Activated CD4-positive, alpha-beta T cell treated with anti-CD3 and anti-CD28 coated beads for 36 hours (primary cell): ENCODE data around the gene ZNF554. TPM values are rescaled to one million over a fixed set of nuclear protein-coding genes. Genes with fewer than 3 reads are reported as not detected.

Experiments
- ATAC-seq: fragments of 200-7000 bp; cut with Tn5 transposase; one replicate; pipeline ENCODE4 v1.10.0; 2021; ENCODE audit warnings: mild to moderate bottlenecking, moderate library complexity
- CTCF ChIA-PET: fragments of 350-600 bp; sonication (Branson Sonifier 250); formaldehyde crosslinking; loops from one replicate; lab custom pipeline; 2021; ENCODE audit warnings: antibody characterized with exemption; lab: Charles Lee
- POLR2A ChIA-PET: fragments of 350-600 bp; sonication (Branson Sonifier 250); formaldehyde crosslinking; loops from one replicate; lab custom pipeline; 2021; ENCODE audit warnings: antibody characterized with exemption, inconsistent platforms; lab: Charles Lee
- DNase-seq: peaks from one replicate; pipeline ENCODE4 v3.0.0-alpha.2; 2020
- H3K27ac Mint-ChIP-seq: one replicate; pipeline ENCODE4 v1.8.0; 2021; ENCODE audit warnings: mixed read lengths
- H3K27me3 Mint-ChIP-seq: one replicate; pipeline ENCODE4 v1.8.0; 2021; ENCODE audit warnings: mixed read lengths
- H3K36me3 Mint-ChIP-seq: one replicate; pipeline ENCODE4 v1.8.0; 2021; ENCODE audit warnings: low read depth, mixed read lengths
- H3K4me1 Mint-ChIP-seq: one replicate; pipeline ENCODE4 v1.8.0; 2021; ENCODE audit warnings: mixed read lengths
- H3K4me3 Mint-ChIP-seq: one replicate; pipeline ENCODE4 v1.8.0; 2021; ENCODE audit warnings: mild to moderate bottlenecking, moderate library complexity, mixed read lengths
- H3K9me3 Mint-ChIP-seq: one replicate; pipeline ENCODE4 v1.8.0; 2021; ENCODE audit warnings: low read depth, mixed read lengths
- intact Hi-C, 2 experiments: fragments of 100-400 bp; cut with DNase I in 1 of 2; cut with micrococcal nuclease in 1 of 2; formaldehyde crosslinking; loops; one replicate each; pipeline versions ENCODE4 v1.14.2 to v1.15.1; 2022 to 2024; cut with DNase I, micrococcal nuclease
- total RNA-seq, 2 experiments: library from RNA; stranded (reverse); gene quantifications; one replicate each; pipeline ENCODE4 v1.2.3, GENCODE V29; 2021

Gene ZNF554
- total RNA-seq, 2 experiments from 2014 or later: 1.9 to 2.3 TPM

DNA sequence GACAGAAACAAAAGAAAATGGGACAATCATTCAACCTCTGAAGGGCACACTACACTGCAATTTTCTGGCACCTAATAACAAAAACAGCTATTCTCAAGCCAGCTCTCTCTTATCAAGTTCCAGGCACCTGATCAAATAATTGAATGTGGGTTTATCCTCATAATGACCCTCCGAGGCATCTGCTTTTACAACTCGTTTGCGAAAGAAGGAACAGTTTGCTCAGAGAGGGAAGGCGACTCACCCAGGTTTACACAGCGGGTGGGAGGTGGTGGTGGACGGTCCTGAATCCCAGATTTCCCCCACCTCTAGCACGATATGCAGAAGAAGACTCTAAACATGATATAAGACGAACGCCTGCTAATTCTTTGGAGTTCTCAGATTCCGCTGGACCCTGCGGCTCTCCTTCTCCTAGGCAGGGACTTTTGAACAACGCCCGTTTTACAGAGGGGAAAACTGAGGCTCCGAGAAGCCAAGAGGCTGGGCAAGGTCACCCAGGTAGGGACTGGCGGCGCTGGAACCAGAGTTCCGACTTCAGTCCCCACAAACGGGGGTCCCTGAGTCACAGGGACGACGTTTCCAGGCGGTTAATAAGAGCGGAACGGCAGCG, 37.2 kb upstream of the ZNF554 start:
- intact Hi-C loops: loop anchor here (2.0 to 10.0 kb wide), 3 partner anchors 35 to 618 kb away; partner anchors contain the start of genes DOT1L (in 1 of the 2) and ZNF554 (in 1 of the 2)

DNA sequence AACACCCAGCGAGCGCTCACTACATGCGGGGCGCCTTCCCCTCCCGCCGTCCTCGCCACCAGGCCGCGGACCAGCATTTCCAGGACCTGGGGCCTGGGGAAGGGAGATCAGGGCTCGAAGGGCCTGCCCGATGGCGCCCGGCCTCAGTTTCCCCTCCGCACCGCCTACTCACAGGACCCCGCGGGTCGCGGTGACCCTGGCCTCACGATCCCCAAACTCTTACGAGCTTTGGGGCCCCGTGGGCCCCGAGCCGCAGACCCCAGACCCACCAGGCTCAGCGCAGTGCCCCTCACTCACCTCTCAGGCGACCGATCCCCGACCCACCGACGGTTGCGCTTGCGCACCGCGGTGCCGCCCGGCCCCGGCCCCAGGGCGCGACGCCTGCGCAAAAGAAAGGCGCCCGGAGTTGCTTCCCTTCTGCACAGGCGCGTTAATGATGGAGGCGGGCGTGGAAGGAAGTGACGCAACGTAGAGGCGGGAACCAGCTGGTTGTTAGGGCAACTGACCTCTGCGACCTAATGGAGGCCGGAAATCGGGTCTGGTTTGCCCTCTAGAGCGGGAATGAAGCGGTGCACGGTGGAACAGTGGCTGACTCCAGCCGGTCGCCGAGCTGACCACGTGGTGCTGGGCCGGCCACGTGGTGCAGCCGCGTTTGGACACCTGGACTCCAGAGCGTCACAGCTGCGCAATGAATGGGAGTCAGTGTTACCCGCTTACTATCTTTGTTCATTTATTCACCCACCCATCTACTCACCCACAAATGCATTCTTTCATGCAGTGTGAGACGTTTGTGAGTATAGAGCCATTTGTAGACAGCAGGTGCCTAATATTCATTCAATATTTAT, 36.5 kb upstream of the ZNF554 start, which contains the start of gene SGTA:
SGTA (minus strand) TSS at position 338 of the 845 bp plus-strand sequence. CDS start 14,205 bp downstream, outside the sequence.
- Mint-ChIP-seq H3K4me3 (peak within 1 kb of the TSS; percentile 91), H3K9me3 (no peaks in the 10 kb centered on the region), H3K27me3 (no peaks in the 10 kb centered on the region), H3K4me1 (peaks cover 58% of the 10 kb centered on the region), H3K27ac (peak within 1 kb of the TSS; percentile 98), H3K36me3 (peaks cover 17% of the 10 kb centered on the region)
- ChIA-PET CTCF (interaction anchor here (0.6 to 1.1 kb wide), 2 partner anchors 135 to 1111 kb away, joined by 3 to 4 read pairs; no protein-coding TSS in a partner anchor), POLR2A (interaction anchor here (0.6 kb wide), 1 partner anchor 721 kb away, joined by 3 read pairs; no protein-coding TSS in a partner anchor)
- intact Hi-C loops: loop anchor here (1.0 to 10.0 kb wide), 11 partner anchors 34 to 723 kb away; partner anchors contain the start of genes DOT1L (in 1 of the 2), FZR1 (in 1 of the 2), IZUMO4 (in 1 of the 2) and LMNB2 (in 1 of the 2)
- ATAC-seq (peak; percentile 84), DNase-seq (peak; percentile 98)

More for the DNA sequence above, 37.2 kb upstream of the ZNF554 start:
- H3K9me3 Mint-ChIP-seq: no peaks in the 10 kb centered on the region
- ChIA-PET POLR2A (interaction anchor here (0.6 kb wide), 1 partner anchor 722 kb away, joined by 3 read pairs; no protein-coding TSS in a partner anchor), CTCF (interaction anchor here (0.5 to 1.1 kb wide), 4 partner anchors 42 to 721 kb away, joined by 3 to 4 read pairs (median 4); partner anchors contain the start of gene ZNF555)
- peaks cover 54% of the 10 kb centered on the region for H3K4me1 Mint-ChIP-seq
- no peak for DNase-seq
- peak overlapping the region; percentile 86 for H3K27ac Mint-ChIP-seq
- H3K27me3 Mint-ChIP-seq: no peaks in the 10 kb centered on the region
- H3K36me3 Mint-ChIP-seq: peaks cover 13% of the 10 kb centered on the region
- H3K4me3 Mint-ChIP-seq: peak overlapping the region; percentile 91
- ATAC-seq: no peak

DNA sequence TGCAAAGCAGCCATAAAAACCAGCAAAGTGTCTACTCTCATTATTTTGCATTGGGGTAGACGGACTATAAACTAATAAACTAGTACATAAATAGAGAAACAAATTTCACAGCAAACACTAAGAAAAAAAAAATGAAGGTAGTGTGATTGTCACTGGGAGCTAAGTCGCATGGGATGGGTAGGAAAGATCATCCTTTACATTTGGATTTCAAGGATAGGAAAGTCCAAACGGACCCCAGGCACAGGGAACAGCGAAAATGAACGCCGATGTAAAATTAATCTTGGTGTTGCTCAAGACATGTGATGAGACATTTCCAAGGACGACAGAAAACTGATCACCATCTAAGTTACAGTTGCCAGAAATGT, 35.9 kb upstream of the ZNF554 start:
- no peak for DNase-seq
- ATAC-seq: no peak
- H3K4me1 Mint-ChIP-seq: peaks cover 59% of the 10 kb centered on the region
- intact Hi-C loops: loop anchor here (1.0 to 10.0 kb wide), 13 partner anchors 34 to 841 kb away; partner anchors contain the start of genes DOHH (in 1 of the 2), DOT1L (in 1 of the 2), FZR1 (in 1 of the 2) and IZUMO4 (in 1 of the 2)
- CTCF ChIA-PET: interaction anchor here (0.6 to 1.1 kb wide), 2 partner anchors 136 to 1111 kb away, joined by 3 to 4 read pairs; no protein-coding TSS in a partner anchor
- POLR2A ChIA-PET: no interaction called here
- no peaks in the 10 kb centered on the region for H3K27me3 Mint-ChIP-seq
- peak overlapping the region; percentile 91 for H3K4me3 Mint-ChIP-seq
- H3K27ac Mint-ChIP-seq: peak overlapping the region; percentile 98
- H3K36me3 Mint-ChIP-seq: peaks cover 18% of the 10 kb centered on the region
- H3K9me3 Mint-ChIP-seq: no peaks in the 10 kb centered on the region

DNA sequence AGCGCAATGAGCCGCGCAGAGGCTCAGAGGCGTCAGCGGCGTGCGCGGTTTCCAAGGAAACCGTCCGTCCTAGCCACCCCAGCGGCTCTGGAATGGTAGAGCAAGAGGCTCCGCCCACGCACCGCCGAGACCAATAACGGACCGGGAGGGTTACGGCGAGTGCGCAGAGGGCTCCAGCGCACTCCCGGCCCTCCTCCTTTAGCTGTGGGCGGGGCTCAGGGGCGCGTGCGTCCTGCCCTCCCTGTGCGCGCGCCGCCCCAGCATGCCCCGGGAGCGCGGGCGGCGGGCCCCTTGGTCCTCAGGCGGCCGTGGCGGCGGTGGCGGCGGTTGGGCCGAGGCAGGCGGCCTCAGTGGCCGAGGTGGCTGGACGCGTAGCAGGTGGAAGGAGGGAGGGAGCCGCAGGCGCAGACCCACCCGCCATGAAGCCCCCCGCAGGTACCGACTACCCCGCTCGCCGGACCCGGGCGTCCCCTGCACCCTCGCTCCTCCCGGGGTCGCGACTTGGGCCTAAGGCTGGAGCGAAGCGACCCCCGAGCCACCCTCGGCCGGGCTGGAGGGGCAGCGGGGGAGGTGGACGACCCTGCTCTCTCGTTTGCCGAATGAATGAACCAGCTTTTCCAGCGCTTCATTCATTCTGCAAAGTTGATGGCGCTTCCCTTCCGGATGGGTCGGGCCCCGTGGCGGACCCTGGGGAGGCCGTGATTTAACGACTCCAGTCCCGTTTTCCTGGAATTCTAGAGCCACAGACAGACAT, 34.2 kb upstream of the ZNF554 start, which contains the start of gene THOP1:
THOP1 (plus strand) TSS at position 260 of the 754 bp plus-strand sequence; CDS start at position 420, 160 bp downstream.
- H3K4me3 Mint-ChIP-seq: peak within 1 kb of the TSS; percentile 92
- peak within 1 kb of the TSS; percentile 86 for H3K27ac Mint-ChIP-seq

DNA sequence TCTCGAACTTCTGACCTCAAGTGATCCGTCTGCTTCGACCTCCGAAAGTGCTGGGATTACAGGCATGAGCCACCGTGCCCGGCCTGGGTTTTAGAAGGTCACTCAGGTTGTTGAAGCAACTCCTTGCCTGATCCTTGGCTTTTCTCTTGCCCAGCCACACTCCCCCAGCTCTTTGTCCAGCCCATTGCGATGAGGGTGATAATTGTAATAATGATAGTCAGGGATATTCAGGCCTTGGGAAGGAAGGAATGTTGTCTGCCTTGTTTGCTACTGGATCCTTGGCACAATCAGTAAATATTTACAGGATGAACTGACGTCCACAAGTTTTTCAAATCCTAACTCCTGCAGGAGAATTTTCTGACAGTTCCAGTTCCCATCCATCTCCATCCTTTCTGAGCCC, 32.6 kb upstream of the ZNF554 start:
- Mint-ChIP-seq H3K27me3 (no peaks in the 10 kb centered on the region), H3K9me3 (no peaks in the 10 kb centered on the region), H3K4me3 (peak overlapping the region; percentile 92), H3K4me1 (peaks cover 49% of the 10 kb centered on the region), H3K27ac (no peak overlapping the region), H3K36me3 (peaks cover 33% of the 10 kb centered on the region)
- intact Hi-C loops: loop anchor here in 1 of 2 experiments (10.0 kb wide), 1 partner anchor 622 kb away; the partner anchor contains the start of gene DOT1L
- ATAC-seq: no peak
- CTCF ChIA-PET: no interaction called here
- POLR2A ChIA-PET: no interaction called here
- no peak for DNase-seq

More for the DNA sequence above, 34.2 kb upstream of the ZNF554 start, which contains the start of gene THOP1:
- no peaks in the 10 kb centered on the region for H3K9me3 Mint-ChIP-seq
- intact Hi-C loops: loop anchor here in 1 of 2 experiments (1.0 to 10.0 kb wide), 13 partner anchors 34 to 843 kb away; partner anchors contain the start of genes DOHH, DOT1L, GNA11 and GNG7
- DNase-seq: peak; percentile 100
- H3K27me3 Mint-ChIP-seq: no peaks in the 10 kb centered on the region
- CTCF ChIA-PET: interaction anchor here (0.6 to 1.0 kb wide), 3 partner anchors 29 to 102 kb away, joined by 3 to 5 read pairs (median 4); partner anchors contain the start of gene ZNF554
- POLR2A ChIA-PET: interaction anchor here (0.6 kb wide), 1 partner anchor 310 kb away, joined by 4 read pairs; the partner anchor contains the start of gene GADD45B
- peak; percentile 89 for ATAC-seq
- peaks cover 26% of the 10 kb centered on the region for H3K36me3 Mint-ChIP-seq
- H3K4me1 Mint-ChIP-seq: peaks cover 65% of the 10 kb centered on the region

GRCh38 chr19:2788237-2788636, 31.4 kb upstream of the ZNF554 start:
- CTCF ChIA-PET: no interaction called here
- Mint-ChIP-seq H3K4me3 (no peak overlapping the region), H3K9me3 (no peaks in the 10 kb centered on the region), H3K27me3 (no peaks in the 10 kb centered on the region), H3K27ac (no peak overlapping the region), H3K4me1 (peaks cover 45% of the 10 kb centered on the region), H3K36me3 (peaks cover 37% of the 10 kb centered on the region)
- POLR2A ChIA-PET: no interaction called here
- ATAC-seq (no peak), DNase-seq (no peak)
- intact Hi-C loops: loop anchor here in 1 of 2 experiments (10.0 kb wide), 1 partner anchor 623 kb away; the partner anchor contains the start of gene DOT1L

GRCh38 chr19:2790194-2790556, 29.5 kb upstream of the ZNF554 start:
- no peaks in the 10 kb centered on the region for H3K27me3 Mint-ChIP-seq
- intact Hi-C loops: no loop called here
- ChIA-PET POLR2A (no interaction called here), CTCF (no interaction called here)
- H3K36me3 Mint-ChIP-seq: peaks cover 50% of the 10 kb centered on the region
- H3K9me3 Mint-ChIP-seq: no peaks in the 10 kb centered on the region
- DNase-seq: no peak
- ATAC-seq: no peak
- no peak overlapping the region for H3K27ac Mint-ChIP-seq
- peaks cover 27% of the 10 kb centered on the region for H3K4me1 Mint-ChIP-seq
- no peak overlapping the region for H3K4me3 Mint-ChIP-seq

DNA sequence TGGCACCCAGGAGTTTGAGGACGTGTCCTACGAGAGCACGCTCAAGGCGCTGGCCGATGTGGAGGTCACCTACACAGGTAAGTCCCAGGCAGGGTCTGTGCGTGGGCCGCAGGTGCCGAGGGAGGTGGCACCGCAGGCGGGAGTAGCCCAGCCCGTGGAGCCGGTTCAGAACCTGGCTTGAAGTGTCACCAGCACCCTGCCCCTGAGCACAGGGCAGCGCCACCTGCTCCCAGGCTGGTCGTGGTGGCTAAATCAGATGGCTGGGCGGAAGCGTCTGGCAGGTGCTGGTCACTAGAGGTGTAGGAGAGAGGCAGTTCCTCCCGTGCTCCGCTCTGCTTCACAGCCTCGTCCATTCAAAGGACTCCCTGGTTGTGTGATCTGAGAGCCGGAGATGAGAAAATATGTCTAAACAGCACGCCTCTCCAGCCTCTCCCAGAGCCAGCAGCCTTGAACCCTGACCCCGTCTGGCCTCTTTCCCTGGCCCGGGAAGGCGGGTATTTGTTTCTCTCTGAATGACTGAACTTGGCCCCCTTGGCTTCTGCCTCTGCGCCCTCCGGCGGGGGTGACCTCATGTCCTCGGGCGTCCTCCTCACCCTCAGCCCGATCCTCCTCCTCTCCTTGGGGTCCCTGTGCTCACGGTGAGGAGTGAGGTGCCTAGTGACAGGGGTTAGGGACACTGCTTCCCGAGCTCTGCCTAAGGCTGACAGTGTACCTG, 29.0 kb upstream of the ZNF554 start:
- Mint-ChIP-seq H3K9me3 (no peaks in the 10 kb centered on the region), H3K4me1 (peaks cover 27% of the 10 kb centered on the region), H3K27me3 (no peaks in the 10 kb centered on the region), H3K27ac (no peak overlapping the region), H3K36me3 (peaks cover 55% of the 10 kb centered on the region), H3K4me3 (no peak overlapping the region)
- intact Hi-C loops: no loop called here
- ChIA-PET CTCF (no interaction called here), POLR2A (no interaction called here)
- DNase-seq (no peak), ATAC-seq (no peak)

DNA sequence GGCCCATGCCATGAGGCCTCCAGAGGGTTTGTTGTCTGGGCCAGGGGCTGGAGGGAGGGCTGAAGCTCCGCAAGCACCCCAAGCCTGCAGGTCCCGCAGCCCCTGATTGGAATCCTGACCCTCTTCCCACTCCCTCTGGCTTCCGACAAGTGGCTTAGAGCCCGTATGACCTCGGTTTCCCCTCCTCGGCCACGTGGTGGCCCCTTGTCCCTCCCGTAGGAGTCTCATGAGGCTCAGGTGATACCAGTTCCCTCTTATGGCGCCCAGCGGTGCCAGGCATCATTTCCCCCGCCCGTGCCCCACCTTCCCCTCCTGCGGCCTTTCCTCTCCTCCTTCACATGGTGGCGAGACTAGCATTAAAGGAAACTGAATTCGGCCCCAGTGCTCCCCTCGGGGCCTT, 28.2 kb upstream of the ZNF554 start:
- POLR2A ChIA-PET: no interaction called here
- H3K4me1 Mint-ChIP-seq: peaks cover 23% of the 10 kb centered on the region
- intact Hi-C loops: no loop called here
- no peaks in the 10 kb centered on the region for H3K9me3 Mint-ChIP-seq
- peaks cover 60% of the 10 kb centered on the region for H3K36me3 Mint-ChIP-seq
- no peaks in the 10 kb centered on the region for H3K27me3 Mint-ChIP-seq
- no peak for DNase-seq
- no peak for ATAC-seq
- CTCF ChIA-PET: no interaction called here
- H3K27ac Mint-ChIP-seq: no peak overlapping the region
- H3K4me3 Mint-ChIP-seq: no peak overlapping the region

DNA sequence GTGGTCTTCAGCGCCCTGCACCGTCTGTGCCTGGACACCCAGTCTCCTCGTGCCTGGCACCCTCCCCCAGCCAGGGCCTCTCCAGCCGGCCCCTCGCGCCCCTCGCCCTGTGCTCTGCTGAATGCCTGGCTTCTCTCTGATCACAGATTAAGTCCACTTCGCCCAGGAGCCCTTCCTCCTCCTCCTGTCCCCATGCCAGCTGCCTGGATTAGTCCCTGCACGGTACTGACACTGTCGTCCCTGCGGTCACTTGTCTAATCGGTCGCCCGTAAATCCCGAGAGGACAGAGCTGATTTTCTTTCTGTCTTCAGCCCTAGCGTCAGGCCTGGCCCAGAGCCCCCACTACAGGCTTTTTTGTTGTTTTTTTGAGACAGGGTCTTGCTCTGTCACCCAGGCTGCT, 27.8 kb upstream of the ZNF554 start:
- DNase-seq (no peak), ATAC-seq (no peak)
- Mint-ChIP-seq H3K4me1 (peaks cover 23% of the 10 kb centered on the region), H3K27me3 (no peaks in the 10 kb centered on the region), H3K36me3 (peaks cover 61% of the 10 kb centered on the region), H3K27ac (no peak overlapping the region), H3K9me3 (no peaks in the 10 kb centered on the region), H3K4me3 (no peak overlapping the region)
- ChIA-PET CTCF (no interaction called here), POLR2A (no interaction called here)
- intact Hi-C loops: no loop called here
